GM19455 (cell line): ENCODE results near the gene PKD1.

Experiments used
- ATAC-seq: cut with Tn5 transposase; IDR thresholded peaks from one replicate; pipeline ENCODE4 v1.9.1; 2021; ENCODE audit not compliant: unreplicated experiment

PKD1 gene

GRCh38 chr16:2090777-2091546, 44.7 kb downstream of the PKD1 start:
- no peak for ATAC-seq

GRCh38 chr16:2090481-2090776, 45.3 kb downstream of the PKD1 start:
- no peak for ATAC-seq

- no peak for ATAC-seq
These were observed 45.8 kb downstream of the PKD1 start for GRCh38 chr16:2089706-2090480.

- no peak for ATAC-seq
These were observed 46.8 kb downstream of the PKD1 start for GRCh38 chr16:2088759-2089358.

GRCh38 chr16:2087748-2088631, 47.7 kb downstream of the PKD1 start:
- no peak for ATAC-seq

GRCh38 chr16:2086812-2087747, 48.6 kb downstream of the PKD1 start:
- ATAC-seq = no peak

GRCh38 chr16:2086106-2086742, 49.5 kb downstream of the PKD1 start:
- no peak for ATAC-seq

- ATAC-seq = no peak
These were observed 50.0 kb downstream of the PKD1 start for GRCh38 chr16:2085669-2086068.

GRCh38 chr16:2084895-2085625, 50.6 kb downstream of the PKD1 start:
- no peak for ATAC-seq

- ATAC-seq = no peak
These were observed 51.6 kb downstream of the PKD1 start for GRCh38 chr16:2083876-2084780.

- no peak for ATAC-seq
These were observed 52.3 kb downstream of the PKD1 start for GRCh38 chr16:2083409-2083808.

GRCh38 chr16:2082983-2083364, 52.7 kb downstream of the PKD1 start:
- no peak for ATAC-seq

GRCh38 chr16:2082171-2082982, 53.3 kb downstream of the PKD1 start:
- ATAC-seq = no peak

GRCh38 chr16:2081201-2082084, 54.3 kb downstream of the PKD1 start:
- no peak for ATAC-seq

- ATAC-seq = no peak
These were observed 55.7 kb downstream of the PKD1 start for GRCh38 chr16:2079991-2080390.

GRCh38 chr16:2079311-2079800, 56.3 kb downstream of the PKD1 start:
- no peak for ATAC-seq
